ENCODE results near the gene BLZF1. TPM values are rescaled to one million over a fixed set of nuclear protein-coding genes. Genes with fewer than 3 reads are reported as not detected.
"Not testable (repeated sequence)": the region's sequence is repeated elsewhere in the genome, so short reads cannot be mapped to it uniquely, and the experiment has no call there.

The BLZF1 gene
- 19.8 and 21.3 TPM in 2 replicates for total RNA-seq
- polyA plus RNA-seq (2012) = 9.2 TPM

GRCh38 chr1:169367686-169368405 is at the start of gene BLZF1, which contains the start of gene NME7:
TSS of gene BLZF1 (plus strand) at chr1:169368195. CDS start at chr1:169369523, 1,328 bp downstream.
TSS of gene NME7 (minus strand) at chr1:169367797. CDS start at chr1:169367710, 87 bp downstream.
- peak; percentile 98 for DNase-seq (ENCODE audit: low read depth)

GRCh38 chr1:169318536-169319244 is 49.3 kb upstream of the BLZF1 start:
- no peak for DNase-seq (ENCODE audit: low read depth)

- DNase-seq (ENCODE audit: low read depth) = peak; percentile 5
These were observed 46.5 kb upstream of the BLZF1 start for GRCh38 chr1:169321539-169321938.

- DNase-seq (ENCODE audit: low read depth) = no peak
These were observed 45.9 kb upstream of the BLZF1 start for GRCh38 chr1:169322138-169322537.

- peak; percentile 11 for DNase-seq (ENCODE audit: low read depth)
These were observed 42.9 kb upstream of the BLZF1 start for GRCh38 chr1:169325117-169325516.

- no peak for DNase-seq (ENCODE audit: low read depth)
These were observed 41.6 kb upstream of the BLZF1 start for GRCh38 chr1:169326261-169326955.

GRCh38 chr1:169326956-169327268 is 41.1 kb upstream of the BLZF1 start:
- DNase-seq (ENCODE audit: low read depth) = no peak

- DNase-seq (ENCODE audit: low read depth) = no peak
These were observed 40.1 kb upstream of the BLZF1 start for GRCh38 chr1:169327875-169328274.

GRCh38 chr1:169329383-169329782 is 38.6 kb upstream of the BLZF1 start:
- DNase-seq (ENCODE audit: low read depth) = no peak

GRCh38 chr1:169330927-169331326 is 37.1 kb upstream of the BLZF1 start:
- DNase-seq (ENCODE audit: low read depth) = no peak

- DNase-seq (ENCODE audit: low read depth) = not testable (repeated sequence)
These were observed 33.3 kb upstream of the BLZF1 start for GRCh38 chr1:169334727-169335126.

- not testable (repeated sequence) for DNase-seq (ENCODE audit: low read depth)
These were observed 30.9 kb upstream of the BLZF1 start for GRCh38 chr1:169336947-169337715.

GRCh38 chr1:169338617-169339016 is 29.4 kb upstream of the BLZF1 start:
- DNase-seq (ENCODE audit: low read depth) = no peak

- no peak for DNase-seq (ENCODE audit: low read depth)
These were observed 28.2 kb upstream of the BLZF1 start for GRCh38 chr1:169339773-169340172.

- DNase-seq (ENCODE audit: low read depth) = no peak
These were observed 27.1 kb upstream of the BLZF1 start for GRCh38 chr1:169340882-169341281.

GRCh38 chr1:169342096-169342495 is 25.9 kb upstream of the BLZF1 start:
- not testable (repeated sequence) for DNase-seq (ENCODE audit: low read depth)

- no peak for DNase-seq (ENCODE audit: low read depth)
These were observed 22.5 kb upstream of the BLZF1 start for GRCh38 chr1:169345511-169345910.

GRCh38 chr1:169346036-169346589 is 21.9 kb upstream of the BLZF1 start:
- no peak for DNase-seq (ENCODE audit: low read depth)

- no peak for DNase-seq (ENCODE audit: low read depth)
These were observed 20.2 kb upstream of the BLZF1 start for GRCh38 chr1:169347688-169348382.

GRCh38 chr1:169348383-169349036 is 19.5 kb upstream of the BLZF1 start:
- DNase-seq (ENCODE audit: low read depth) = peak; percentile 70
